Measurements from ENCODE around the gene UGCG. TPM values are rescaled to one million over a fixed set of nuclear protein-coding genes. Genes with fewer than 3 reads are reported as not detected.

The UGCG gene
- 18.3 to 22.2 TPM (median 19.0 TPM) in 5 replicates for total RNA-seq (2022; extraction: Qiagen RNA extraction; ENCODE audit: low read depth)

DNA sequence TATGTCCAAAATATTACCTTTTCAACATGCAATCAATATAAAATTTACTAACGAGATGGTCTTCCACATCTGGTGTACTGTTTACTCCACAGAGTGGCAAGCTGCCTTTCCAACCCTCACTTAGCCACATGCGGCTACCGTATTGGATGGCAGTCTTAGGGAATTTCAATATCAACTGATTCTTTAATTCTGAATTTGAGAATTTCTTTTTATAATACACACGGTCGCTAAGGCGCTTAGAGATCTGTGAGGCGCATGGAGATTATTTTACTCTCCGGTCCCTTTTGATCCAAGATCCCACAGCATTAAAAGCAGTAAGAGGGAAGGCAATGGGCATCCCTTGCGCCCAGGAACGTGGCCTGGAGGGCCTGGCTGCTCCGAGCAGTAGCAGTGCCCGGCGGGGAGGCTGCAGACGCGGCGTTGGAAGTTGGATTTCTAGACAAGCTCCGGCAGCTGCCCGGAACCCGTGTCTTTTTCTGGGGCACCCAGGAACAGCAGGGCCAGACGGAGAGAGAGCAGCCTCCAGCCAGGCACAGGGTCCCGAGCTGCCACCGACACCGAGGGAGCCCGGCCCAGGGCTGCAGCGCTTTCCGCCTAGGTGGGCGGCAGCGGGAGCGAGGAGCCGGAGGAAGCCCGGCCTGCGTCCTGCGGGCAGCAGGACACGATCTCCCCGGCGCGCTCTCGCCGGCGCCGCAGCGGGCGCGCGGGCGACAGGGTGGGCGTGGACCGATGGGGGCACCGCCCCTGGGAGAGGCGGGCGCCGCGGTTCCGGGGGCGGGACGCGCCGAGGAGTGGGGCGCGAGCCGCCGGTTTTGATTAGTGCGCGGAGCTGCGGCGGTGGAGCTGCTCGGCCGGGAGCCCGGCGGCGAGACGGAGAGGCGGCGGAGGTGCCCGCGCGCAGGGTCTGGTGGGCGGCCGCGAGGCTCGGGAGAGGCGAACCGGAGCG lies at the start of gene UGCG:
Gene UGCG (plus strand): TSS at position 819 of the 946 bp plus-strand sequence. CDS start 402 bp downstream, outside the sequence.

Other genes with a start within 250 kb of the UGCG start
- 58.2 to 72.1 TPM (median 63.6 TPM) in 5 replicates for gene GNG10, start 235.2 kb upstream of the UGCG start, total RNA-seq (2022; extraction: Qiagen RNA extraction; ENCODE audit: low read depth)
- 0.07 TPM in 1 of 5 replicates, not detected in the others for gene SHOC1, start 101.9 kb upstream of the UGCG start, total RNA-seq (2022; extraction: Qiagen RNA extraction; ENCODE audit: low read depth)

All from A549 treated with DMSO at 1 μM for 4 hours (cell line).